Thyroid gland (tissue), 4 donors: Measurements from ENCODE around the gene SAP30L. TPM values are rescaled to one million over a fixed set of nuclear protein-coding genes. Genes with fewer than 3 reads are reported as not detected.

Source experiments
- DNase-seq, 2 donors: peaks; one replicate each; pipeline ENCODE4 v3.0.0-alpha.2; 2019
- H3K27ac ChIP-seq, 3 donors: fragments of 200-600 bp; sonication (generic); 1 replicate in 2 of 3; 2 replicates in 1 of 3; pipeline ENCODE4 v1.5.1; 2016 to 2019; ENCODE audit warnings: mild to moderate bottlenecking in 1 of 3, moderate library complexity in 1 of 3
- H3K27me3 ChIP-seq: fragments of 200-600 bp; sonication (generic); one replicate; pipeline ENCODE4 v1.5.1; 2019
- H3K36me3 ChIP-seq, 2 donors: fragments of 200-600 bp; sonication (generic); one replicate each; pipeline ENCODE4 v1.5.1; 2016 to 2019
- H3K4me1 ChIP-seq, 2 donors: fragments of 200-600 bp; sonication (generic); one replicate each; pipeline ENCODE4 v1.5.1; 2017 to 2019
- H3K4me3 ChIP-seq, 3 donors: fragments of 200-600 bp; sonication (generic); replicated peaks in 1 of 3; 1 replicate in 2 of 3; 2 replicates in 1 of 3; pipeline ENCODE4 v1.5.1; 2016; ENCODE audit warnings: mild to moderate bottlenecking in 1 of 3
- H3K9me3 ChIP-seq: fragments of 200-600 bp; sonication (generic); one replicate; pipeline ENCODE4 v1.5.1; 2017
- CTCF ChIP-seq, 6 experiments: fragments of 200-600 bp in 3 of 6; fragments of 450-650 bp in 3 of 6; sonication (generic) in 3 of 6; IDR thresholded peaks; one replicate each; pipeline ENCODE4 v1.5.1; 2016 to 2019; ENCODE audit warnings: antibody characterized with exemption in 6 of 6, mild to moderate bottlenecking in 2 of 6, inconsistent platforms in 1 of 6, moderate library complexity in 1 of 6
- POLR2A ChIP-seq, 2 donors: fragments of 450-650 bp; IDR thresholded peaks; one replicate each; pipeline ENCODE4 v1.6.1; 2017; ENCODE audit warnings: antibody characterized with exemption in 2 of 2, mild to moderate bottlenecking in 2 of 2, moderate library complexity in 1 of 2
- WGBS, 2 donors: methylation state at CpG; one replicate each; pipeline ENCODE4 v1.1.5; 2017; 5-methylcytosine and 5-hydroxymethylcytosine counted together
- intact Hi-C: fragments of 100-400 bp; cut with DNase I; formaldehyde crosslinking; loops from one replicate; pipeline ENCODE4 v1.15.1; 2023
- total RNA-seq, 4 donors: library from RNA; depleted of rRNA; stranded (reverse); fragments of >200 nt; gene quantifications; one replicate each; pipeline ENCODE4 v1.2.3, GENCODE V29; 2016

Gene SAP30L
- total RNA-seq, 4 donors from 2014 or later: 26.2 to 37.9 (median 31.2) TPM

DNA sequence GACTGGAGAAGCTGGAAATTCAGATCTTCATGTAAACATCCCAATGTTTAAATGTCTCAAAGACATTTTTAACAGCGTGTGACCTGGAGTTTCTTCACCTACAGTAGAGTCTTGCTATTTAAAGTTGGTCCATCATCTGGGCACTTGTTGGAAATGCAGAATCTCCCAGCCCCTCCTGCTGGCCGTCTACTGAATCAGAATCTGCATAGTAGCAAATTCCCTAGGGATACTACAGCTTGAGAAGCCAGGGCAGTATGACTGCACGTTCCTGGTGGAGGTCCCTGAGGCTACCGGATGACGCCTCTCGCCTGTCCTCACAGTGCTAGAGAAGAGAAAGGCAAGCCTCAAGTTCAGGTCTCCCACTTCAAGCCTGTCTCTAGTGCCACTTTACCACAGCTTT, 15.7 kb downstream of the SAP30L start:
- TF ChIP-seq POLR2A (IDR thresholded peaks at IDR 0.05) (no peak), CTCF (IDR thresholded peaks at IDR 0.05) (no peak)
- intact Hi-C loops: no loop called here
- WGBS, 2 donors: 66 to 67% methylated on average over 6 of the region's 6 CpGs
- Histone ChIP-seq H3K27ac (no peak overlapping the region), H3K4me3 (no peak overlapping the region), H3K36me3 (peaks cover 8 to 9% of the 10 kb centered on the region in 2 donors), H3K9me3 (no peaks in the 10 kb centered on the region), H3K27me3 (no peaks in the 10 kb centered on the region), H3K4me1 (no peaks in the 10 kb centered on the region)
- DNase-seq: no peak

DNA sequence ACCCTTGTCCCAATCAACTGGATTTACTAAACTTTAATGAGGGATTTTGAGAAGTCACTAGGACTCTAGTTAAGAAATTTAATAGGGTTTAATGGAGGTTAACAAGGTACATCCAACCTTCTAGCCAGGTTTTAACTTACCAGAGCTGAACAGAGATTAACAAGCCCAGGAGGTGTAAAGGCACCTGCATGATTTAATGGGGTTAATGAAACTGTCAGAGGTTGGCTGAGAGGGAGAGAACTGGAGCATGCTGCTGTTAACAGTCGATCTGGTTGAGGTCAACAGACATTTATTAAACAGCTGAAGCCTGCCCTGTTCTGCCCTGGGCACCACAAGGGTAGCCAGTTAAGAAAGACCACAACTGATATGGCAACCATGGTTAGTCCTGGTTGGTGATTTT, 18.6 kb downstream of the SAP30L start:
- H3K4me1 ChIP-seq: no peaks in the 10 kb centered on the region
- TF ChIP-seq POLR2A (IDR thresholded peaks at IDR 0.05): no peak
- no peak for TF ChIP-seq CTCF (IDR thresholded peaks at IDR 0.05)
- H3K9me3 ChIP-seq: no peaks in the 10 kb centered on the region
- intact Hi-C loops: no loop called here
- no peaks in the 10 kb centered on the region for H3K36me3 ChIP-seq
- H3K27me3 ChIP-seq: peaks cover 6% of the 10 kb centered on the region
- 55 to 79% methylated on average over 1 of the region's 1 CpG for WGBS, 2 donors
- H3K27ac ChIP-seq: no peak overlapping the region
- no peak for DNase-seq
- H3K4me3 ChIP-seq: no peak overlapping the region

- no peak for TF ChIP-seq POLR2A (IDR thresholded peaks at IDR 0.05)
- no peak for TF ChIP-seq CTCF (IDR thresholded peaks at IDR 0.05)
- Histone ChIP-seq H3K36me3 (no peaks in the 10 kb centered on the region), H3K4me3 (no peak overlapping the region), H3K4me1 (no peaks in the 10 kb centered on the region), H3K27ac (no peak overlapping the region), H3K27me3 (peaks cover 6% of the 10 kb centered on the region), H3K9me3 (no peaks in the 10 kb centered on the region)
- intact Hi-C loops: loop anchor here (5.0 kb wide), 1 partner anchor 142 kb away; no protein-coding TSS in a partner anchor
- 73 to 83% methylated on average over 6 of the region's 6 CpGs for whole genome bisulfite sequencing, 2 donors
- no peak for DNase-seq
These were observed 19.4 kb downstream of the SAP30L start for GRCh38 chr5:154465169-154465568.

GRCh38 chr5:154466147-154466546, 20.4 kb downstream of the SAP30L start:
- intact Hi-C loops: loop anchor here (5.0 kb wide), 1 partner anchor 141 kb away; no protein-coding TSS in a partner anchor
- Histone ChIP-seq H3K27me3 (peaks cover 8% of the 10 kb centered on the region), H3K36me3 (no peaks in the 10 kb centered on the region), H3K27ac (no peak overlapping the region), H3K4me3 (no peak overlapping the region), H3K9me3 (no peaks in the 10 kb centered on the region), H3K4me1 (no peaks in the 10 kb centered on the region)
- TF ChIP-seq POLR2A (IDR thresholded peaks at IDR 0.05) (no peak), CTCF (IDR thresholded peaks at IDR 0.05) (no peak)
- DNase-seq: no peak
- 35 to 45% methylated on average over 5 of the region's 5 CpGs for WGBS, 2 donors

DNA sequence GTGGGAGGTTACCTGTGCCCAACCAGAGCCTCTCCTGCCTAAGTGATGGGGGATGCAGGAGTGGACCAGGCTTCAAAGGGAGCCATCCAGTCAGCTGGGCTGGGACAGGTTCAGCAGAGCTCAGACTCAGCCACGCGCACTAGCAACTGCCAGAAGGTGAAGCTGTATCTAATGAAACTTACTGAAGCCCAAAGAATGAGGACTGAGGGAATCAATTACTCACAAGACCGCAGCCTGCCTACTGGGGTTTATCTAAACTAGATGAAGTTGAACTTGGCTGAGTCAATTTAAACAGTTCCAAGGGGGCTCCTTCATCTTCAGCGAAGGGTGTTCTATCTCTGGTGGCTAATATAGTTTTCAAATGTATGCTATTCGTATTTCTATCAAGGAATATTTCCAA, 20.9 kb downstream of the SAP30L start:
- H3K27ac ChIP-seq: no peak overlapping the region
- no peaks in the 10 kb centered on the region for H3K4me1 ChIP-seq
- WGBS, 2 donors: 70 to 80% methylated on average over 5 of the region's 5 CpGs
- H3K9me3 ChIP-seq: no peaks in the 10 kb centered on the region
- DNase-seq: no peak
- no peak for TF ChIP-seq POLR2A (IDR thresholded peaks at IDR 0.05)
- intact Hi-C loops: loop anchor here (5.0 kb wide), 1 partner anchor 141 kb away; no protein-coding TSS in a partner anchor
- H3K36me3 ChIP-seq: no peaks in the 10 kb centered on the region
- peaks cover 13% of the 10 kb centered on the region for H3K27me3 ChIP-seq
- no peak overlapping the region for H3K4me3 ChIP-seq
